Kidney (tissue), 14 donors: Measurements from ENCODE around the gene MX1. TPM values are rescaled to one million over a fixed set of nuclear protein-coding genes. Genes with fewer than 3 reads are reported as not detected.
A peak's percentile ranks its signal among the peaks of the same experiment; 100 is the strongest.
"Not testable (repeated sequence)": the region's sequence is repeated elsewhere in the genome, so short reads cannot be mapped to it uniquely, and the experiment has no call there.

Source experiments
- DNase-seq, 5 donors: peaks; one replicate each; pipeline ENCODE4 v3.0.0-alpha.2; 2013 to 2020
- FAIRE-seq: peaks from 2 replicates; lab custom pipeline; 2012; peaks lifted over from hg19 to GRCh38; lab: Jason Lieb, UNC
- H3K27ac ChIP-seq, 2 donors: one replicate each; pipeline ENCODE4 v1.7.0; 2013; ENCODE audit warnings: low read depth in 2 of 2, low read length in 2 of 2, inconsistent platforms in 1 of 2
- H3K27me3 ChIP-seq: one replicate; pipeline ENCODE4 v1.7.1; 2013; ENCODE audit warnings: low read length, inconsistent platforms; ENCODE audit not compliant: control insufficient read depth, insufficient read depth
- H3K36me3 ChIP-seq, 3 donors: one replicate each; pipeline versions ENCODE4 v1.7.0 to v1.7.1; 2013; ENCODE audit warnings: low read length in 3 of 3, control low read depth in 1 of 3, inconsistent platforms in 1 of 3; ENCODE audit not compliant: insufficient read depth in 3 of 3, control insufficient read depth in 2 of 3
- H3K4me1 ChIP-seq, 3 donors: one replicate each; pipeline versions ENCODE4 v1.7.0 to v1.7.1; 2013; ENCODE audit warnings: low read length in 3 of 3, inconsistent platforms in 1 of 3, low read depth in 1 of 3; ENCODE audit not compliant: control insufficient read depth in 2 of 3, insufficient read depth in 2 of 3
- H3K4me3 ChIP-seq, 3 donors: one replicate each; pipeline versions ENCODE4 v1.7.0 to v1.8.1; 2013; ENCODE audit warnings: low read length in 3 of 3, control low read depth in 1 of 3, inconsistent platforms in 1 of 3
- H3K9ac ChIP-seq, 3 donors: one replicate each; pipeline versions ENCODE4 v1.7.0 to v1.7.1; 2013; ENCODE audit warnings: low read length in 3 of 3, control low read depth in 1 of 3, inconsistent platforms in 1 of 3
- H3K9me3 ChIP-seq, 3 donors: one replicate each; pipeline versions ENCODE4 v1.7.0 to v1.7.1; 2013; ENCODE audit warnings: low read length in 3 of 3, control low read depth in 1 of 3, inconsistent platforms in 1 of 3; ENCODE audit not compliant: control insufficient read depth in 2 of 3, insufficient read depth in 1 of 3
- CTCF ChIP-seq: IDR thresholded peaks from 3 replicates; pipeline ENCODE4 v1.5.1; 2012; ENCODE audit warnings: mild to moderate bottlenecking, moderate library complexity, borderline replicate concordance; ENCODE audit not compliant: insufficient read depth; ENCODE audit errors: extremely low read depth
- intact Hi-C: fragments of 100-400 bp; cut with DNase I; formaldehyde crosslinking; loops from one replicate; pipeline ENCODE4 v1.11.1; 2022
- polyA plus RNA-seq: library from polyadenylated mRNA; stranded (reverse); fragments of 350-450 nt; fragmentation: Illumina TruSeq; extraction: RNeasy Lipid Tissue Mini Kit (QIAGEN cat#74804); gene quantifications from one replicate; pipeline ENCODE4 v1.2.3, GENCODE V29; 2014; ENCODE audit warnings: low read depth, low replicate concordance; ENCODE audit not compliant: insufficient read depth
- total RNA-seq: library from RNA; stranded (reverse); fragmentation: NEBNext Ultra II Directional; extraction: Animal tissue kit (Norgen Biotek cat#: 25700); gene quantifications from one replicate; pipeline ENCODE4 v1.2.1, GENCODE V29; 2021
- donor health status: control.
- donor health status: control.
- donor health status: control.
- donor health status: control.
- donor health status: control.
- donor health status: DM: yes; HTN: yes; CAD: no.
- donor health status: Normal renal cell carcinoma (clear cell type).

Gene MX1
- total and polyA plus RNA-seq, 2 donors from 2014 or later, result 22.9 to 47.4 TPM

- H3K9ac ChIP-seq, result no peak overlapping the region
- intact Hi-C loops, result no loop called here
- H3K9me3 ChIP-seq, result no peaks in the 10 kb centered on the region
- DNase-seq (no peak), FAIRE-seq (no peak)
- no peaks in the 10 kb centered on the region for H3K27me3 ChIP-seq
- no peaks in the 10 kb centered on the region for H3K36me3 ChIP-seq
- no peak for TF ChIP-seq CTCF
- no peak overlapping the region for H3K27ac ChIP-seq
- no peak overlapping the region for H3K4me3 ChIP-seq
- H3K4me1 ChIP-seq, result peaks cover 0 to 12% (median 4%) of the 10 kb centered on the region in 3 donors
These were observed 3.3 kb upstream of the MX1 start for GRCh38 chr21:41422546-41423304.

- FAIRE-seq, H3K36me3 ChIP-seq, intact Hi-C loops, DNase-seq, H3K9me3 ChIP-seq, H3K27ac ChIP-seq, H3K9ac ChIP-seq, H3K4me3 ChIP-seq, H3K27me3 ChIP-seq: not testable (repeated sequence)
- peaks cover 0 to 12% (median 4%) of the 10 kb centered on the region in 3 donors for H3K4me1 ChIP-seq
These were observed 2.8 kb upstream of the MX1 start for GRCh38 chr21:41423305-41423636.

DNA sequence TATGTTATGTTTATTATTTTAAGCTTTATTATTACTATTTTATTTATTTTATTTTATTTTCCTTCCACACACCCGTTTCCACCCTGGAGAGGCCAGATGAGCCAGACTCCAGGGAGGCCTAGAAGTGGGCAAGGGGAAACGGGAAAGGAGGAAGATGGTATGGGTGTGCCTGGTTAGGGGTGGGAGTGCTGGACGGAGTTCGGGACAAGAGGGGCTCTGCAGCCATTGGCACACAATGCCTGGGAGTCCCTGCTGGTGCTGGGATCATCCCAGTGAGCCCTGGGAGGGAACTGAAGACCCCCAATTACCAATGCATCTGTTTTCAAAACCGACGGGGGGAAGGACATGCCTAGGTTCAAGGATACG is 468 bp upstream of the MX1 start:
- H3K9me3 ChIP-seq, result no peaks in the 10 kb centered on the region
- peak overlapping the region in 2 of 3 donors; percentile 69 to 94 for H3K9ac ChIP-seq
- no peak for FAIRE-seq
- no peak for DNase-seq
- H3K36me3 ChIP-seq, result no peaks in the 10 kb centered on the region
- peak overlapping the region; percentile 43 to 77 for H3K27ac ChIP-seq
- H3K27me3 ChIP-seq, result no peaks in the 10 kb centered on the region
- TF ChIP-seq CTCF, result no peak
- peaks cover 0 to 12% (median 4%) of the 10 kb centered on the region in 3 donors for H3K4me1 ChIP-seq
- peak overlapping the region in 2 of 3 donors; percentile 81 to 84 for H3K4me3 ChIP-seq
- intact Hi-C loops, result no loop called here

DNA sequence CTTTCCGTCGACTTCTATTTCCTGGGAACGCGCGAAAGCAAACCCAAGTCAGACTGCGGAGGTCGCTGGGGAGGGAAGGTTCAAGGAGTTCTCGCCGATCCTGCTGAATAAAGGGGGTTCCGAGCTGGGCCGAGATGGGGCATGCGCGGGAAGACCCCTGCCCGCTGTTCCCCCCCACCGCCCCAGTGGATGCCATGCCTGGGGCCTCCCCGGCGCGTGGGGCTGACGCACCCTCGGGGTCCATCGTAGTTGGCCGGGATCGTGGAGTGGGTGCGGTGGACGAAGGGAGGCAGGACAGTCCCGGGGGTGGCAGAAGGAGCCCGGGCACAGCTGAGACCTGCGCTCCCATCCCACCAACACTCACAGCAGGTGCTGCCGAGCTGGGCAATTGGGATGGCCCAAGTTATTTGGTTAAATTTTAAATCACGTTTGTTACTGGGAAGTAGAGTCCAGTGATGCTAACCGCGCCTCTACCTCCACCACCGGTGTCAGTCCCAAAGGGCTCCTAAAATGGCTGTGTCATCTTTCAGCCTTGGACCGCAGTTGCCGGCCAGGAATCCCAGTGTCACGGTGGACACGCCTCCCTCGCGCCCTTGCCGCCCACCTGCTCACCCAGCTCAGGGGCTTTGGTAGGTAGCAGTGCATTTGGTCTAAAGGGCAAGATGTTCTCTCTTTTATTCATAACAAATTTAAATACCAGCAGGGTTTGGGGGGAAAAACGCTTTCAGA is 801 bp downstream of the MX1 start:
- peak overlapping the region in 2 of 3 donors; percentile 81 to 84 for H3K4me3 ChIP-seq
- no peak overlapping the region for H3K27ac ChIP-seq
- no peaks in the 10 kb centered on the region for H3K9me3 ChIP-seq
- H3K27me3 ChIP-seq, result no peaks in the 10 kb centered on the region
- no peak for FAIRE-seq
- intact Hi-C loops, result no loop called here
- TF ChIP-seq CTCF, result no peak
- no peak for DNase-seq
- H3K36me3 ChIP-seq, result peaks cover 0 to 1% (median 0%) of the 10 kb centered on the region in 3 donors
- peak overlapping the region in 2 of 3 donors; percentile 67 to 94 for H3K9ac ChIP-seq
- peaks cover 0 to 12% (median 1%) of the 10 kb centered on the region in 3 donors for H3K4me1 ChIP-seq
